AG08395 (cell line): ENCODE results near the gene CBR3.

ENCODE experiments used
- DNase-seq: peaks from one replicate; pipeline ENCODE4 v3.0.0; 2012; ENCODE audit warnings: mixed read lengths, low spot score

CBR3 gene

GRCh38 chr21:36183144-36183795, 48.4 kb downstream of the CBR3 start:
- no peak for DNase-seq

- no peak for DNase-seq
These were observed 49.7 kb downstream of the CBR3 start for GRCh38 chr21:36184545-36184944.

- no peak for DNase-seq
These were observed 50.6 kb downstream of the CBR3 start for GRCh38 chr21:36185523-36185922.

- DNase-seq = no peak
These were observed 51.2 kb downstream of the CBR3 start for GRCh38 chr21:36186081-36186480.

GRCh38 chr21:36186506-36187399, 51.9 kb downstream of the CBR3 start:
- no peak for DNase-seq

- DNase-seq = no peak
These were observed 53.3 kb downstream of the CBR3 start for GRCh38 chr21:36188081-36188681.

- DNase-seq = no peak
These were observed 54.1 kb downstream of the CBR3 start for GRCh38 chr21:36188937-36189336.

- no peak for DNase-seq
These were observed 55.9 kb downstream of the CBR3 start for GRCh38 chr21:36190736-36191135.

DNA sequence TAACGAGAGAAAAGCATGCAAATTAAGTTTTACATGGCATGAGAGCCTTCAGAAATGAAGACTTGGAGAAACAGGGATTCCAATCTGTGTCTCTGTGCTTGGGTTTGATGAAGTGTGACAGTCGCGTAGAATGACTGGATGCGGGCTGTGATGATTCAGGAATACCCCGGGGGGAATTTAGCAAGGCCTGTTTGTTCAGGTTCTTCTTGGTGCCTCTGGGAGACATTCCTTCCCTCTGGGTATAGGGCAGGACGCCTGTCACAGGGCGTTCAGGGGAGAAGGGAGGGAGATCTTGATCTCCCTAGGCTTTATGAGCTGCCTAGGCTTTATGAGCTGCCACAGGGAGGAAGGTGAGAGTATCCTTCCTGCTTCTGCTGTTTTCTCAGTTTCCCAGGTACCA, 58.3 kb downstream of the CBR3 start:
- no peak for DNase-seq

GRCh38 chr21:36194024-36194423, 59.1 kb downstream of the CBR3 start:
- DNase-seq = no peak

DNA sequence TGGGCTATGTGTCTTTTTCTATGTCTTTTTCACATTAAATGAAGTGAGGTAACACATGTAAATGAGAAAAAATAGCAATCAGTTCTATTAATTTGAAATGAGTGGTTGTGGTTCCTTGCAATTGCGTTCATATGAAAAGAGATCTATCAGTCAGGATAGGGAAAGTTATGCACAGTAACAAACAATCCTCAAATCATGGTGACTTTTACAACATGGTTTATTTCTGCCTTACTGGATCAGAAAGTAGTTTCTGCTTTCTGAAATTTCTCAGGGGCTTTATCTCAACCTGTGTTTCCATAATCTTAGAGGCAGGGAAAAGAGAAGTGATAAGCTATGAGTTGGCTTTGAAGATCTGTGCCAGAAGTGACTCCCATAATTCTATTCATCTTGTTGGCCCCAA, 60.7 kb downstream of the CBR3 start:
- no peak for DNase-seq
